ENCODE data around the gene SPAG6.

The SPAG6 gene

DNA sequence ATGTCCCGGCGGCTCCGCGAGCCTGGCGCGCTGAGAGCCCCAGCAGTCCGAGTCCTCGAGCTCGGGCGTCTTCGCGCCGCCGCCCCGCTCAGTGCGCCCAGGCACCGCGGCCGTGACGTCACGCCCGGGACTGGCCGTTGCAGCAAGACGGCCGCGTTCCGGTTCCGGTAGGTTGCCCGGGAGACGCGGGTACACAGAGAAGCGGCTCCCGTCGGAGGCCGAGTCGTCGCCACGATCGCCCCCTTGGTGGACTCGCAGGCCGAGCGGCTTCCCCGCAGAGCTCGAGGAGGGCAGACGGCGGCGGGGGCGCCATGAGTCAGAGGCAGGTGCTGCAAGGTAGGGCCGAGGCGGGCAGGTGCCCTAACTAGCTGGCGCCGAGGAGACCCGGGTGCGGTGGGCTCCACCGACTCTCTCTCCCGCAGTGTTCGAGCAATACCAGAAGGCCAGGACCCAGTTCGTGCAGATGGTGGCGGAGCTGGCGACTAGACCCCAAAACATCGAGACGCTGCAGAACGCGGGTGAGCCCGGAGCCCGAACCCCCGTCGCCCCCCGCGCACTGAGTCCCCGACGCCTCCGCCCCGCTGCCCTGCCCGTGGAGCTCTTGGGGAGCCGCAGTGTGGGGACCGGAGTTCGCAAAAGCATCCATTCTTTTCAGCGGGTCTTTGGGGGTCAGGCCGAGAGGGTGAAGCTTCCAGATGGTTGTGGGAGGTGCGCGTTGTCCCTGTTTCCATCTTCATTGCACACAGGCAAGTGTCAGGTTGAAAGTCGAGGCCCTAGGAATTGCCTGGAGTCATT, at the start of gene SPAG6:
Gene SPAG6 (plus strand): TSS at position 196 of the 795 bp plus-strand sequence. CDS start 116 bp downstream, at position 312.
- peaks cover 2% of the 10 kb centered on the region; the same call in 1 of the 2 replicates for H3K4me1 ChIP-seq (ENCODE audit: control insufficient read depth, insufficient read depth, low read length)
- H3K4me3 ChIP-seq (ENCODE audit: low read depth, low read length) = peak within 1 kb of the TSS; percentile 57
- peak within 1 kb of the TSS; percentile 32; the same call in 1 of the 2 replicates for H3K27ac ChIP-seq (ENCODE audit: extremely low read depth, low read depth, low read length)
- CTCF ChIA-PET = interaction anchor here (0.6 kb wide), 1 partner anchor 610 kb away, joined by 3 read pairs; no protein-coding TSS in a partner anchor
- no peaks in the 10 kb centered on the region for H3K36me3 ChIP-seq (ENCODE audit: control insufficient read depth in 2 of 2, insufficient read depth in 1 of 2, low read length in 2 of 2)
- POLR2A ChIA-PET = interaction anchor here (0.8 to 1.4 kb wide), 4 partner anchors 30 to 117 kb away, joined by 3 to 7 read pairs (median 3); partner anchors contain the start of gene COMMD3
- no peaks in the 10 kb centered on the region for H3K9me3 ChIP-seq (ENCODE audit: control insufficient read depth, insufficient read depth, low read depth, low read length)
- TF ChIP-seq, protein P1, sequence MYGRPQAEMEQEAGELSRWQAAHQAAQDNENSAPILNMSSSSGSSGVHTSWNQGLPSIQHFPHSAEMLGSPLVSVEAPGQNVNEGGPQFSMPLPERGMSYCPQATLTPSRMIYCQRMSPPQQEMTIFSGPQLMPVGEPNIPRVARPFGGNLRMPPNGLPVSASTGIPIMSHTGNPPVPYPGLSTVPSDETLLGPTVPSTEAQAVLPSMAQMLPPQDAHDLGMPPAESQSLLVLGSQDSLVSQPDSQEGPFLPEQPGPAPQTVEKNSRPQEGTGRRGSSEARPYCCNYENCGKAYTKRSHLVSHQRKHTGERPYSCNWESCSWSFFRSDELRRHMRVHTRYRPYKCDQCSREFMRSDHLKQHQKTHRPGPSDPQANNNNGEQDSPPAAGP (tag by site-specific recombination; IDR thresholded peaks at IDR 0.05) = no peak
- peak; percentile 31; the same call in 1 of the 2 replicates for TF ChIP-seq ZBTB17 (tag by site-specific recombination; IDR thresholded peaks at IDR 0.05)
- 0 out of 2 replicates have a peak, but pooled peaks have one; percentile 21 for TF ChIP-seq ZNF629 (tag by site-specific recombination; IDR thresholded peaks at IDR 0.05)
- 0 out of 2 replicates have a peak, but pooled peaks have one; percentile 29 for TF ChIP-seq ZBTB21 (tag by site-specific recombination; IDR thresholded peaks at IDR 0.05)
- TF ChIP-seq ZNF623 (tag by site-specific recombination; IDR thresholded peaks at IDR 0.05) = no peak
- TF ChIP-seq ZNF202 (tag by site-specific recombination; IDR thresholded peaks at IDR 0.05; ENCODE audit: borderline replicate concordance) = peak; percentile 89

GRCh38 chr10:22301193-22301592, 44.1 kb upstream of the SPAG6 start:
- H3K9me3 ChIP-seq (ENCODE audit: control insufficient read depth, insufficient read depth, low read depth, low read length) = no peaks in the 10 kb centered on the region
- no peaks in the 10 kb centered on the region for H3K4me1 ChIP-seq (ENCODE audit: control insufficient read depth, insufficient read depth, low read length)
- POLR2A ChIA-PET = no interaction called here
- TF ChIP-seq ZNF791 (tag by site-specific recombination; IDR thresholded peaks at IDR 0.05) = no peak
- TF ChIP-seq ZNF558 (tag by site-specific recombination; IDR thresholded peaks at IDR 0.05) = no peak
- no peak for TF ChIP-seq ZNF518A (tag by site-specific recombination; conservative IDR thresholded peaks at IDR 0.05; ENCODE audit: low read depth)
- TF ChIP-seq ZNF600 (tag by site-specific recombination; IDR thresholded peaks at IDR 0.05) = 0 out of 2 replicates have a peak, but pooled peaks have one; percentile 20
- TF ChIP-seq, protein P2, sequence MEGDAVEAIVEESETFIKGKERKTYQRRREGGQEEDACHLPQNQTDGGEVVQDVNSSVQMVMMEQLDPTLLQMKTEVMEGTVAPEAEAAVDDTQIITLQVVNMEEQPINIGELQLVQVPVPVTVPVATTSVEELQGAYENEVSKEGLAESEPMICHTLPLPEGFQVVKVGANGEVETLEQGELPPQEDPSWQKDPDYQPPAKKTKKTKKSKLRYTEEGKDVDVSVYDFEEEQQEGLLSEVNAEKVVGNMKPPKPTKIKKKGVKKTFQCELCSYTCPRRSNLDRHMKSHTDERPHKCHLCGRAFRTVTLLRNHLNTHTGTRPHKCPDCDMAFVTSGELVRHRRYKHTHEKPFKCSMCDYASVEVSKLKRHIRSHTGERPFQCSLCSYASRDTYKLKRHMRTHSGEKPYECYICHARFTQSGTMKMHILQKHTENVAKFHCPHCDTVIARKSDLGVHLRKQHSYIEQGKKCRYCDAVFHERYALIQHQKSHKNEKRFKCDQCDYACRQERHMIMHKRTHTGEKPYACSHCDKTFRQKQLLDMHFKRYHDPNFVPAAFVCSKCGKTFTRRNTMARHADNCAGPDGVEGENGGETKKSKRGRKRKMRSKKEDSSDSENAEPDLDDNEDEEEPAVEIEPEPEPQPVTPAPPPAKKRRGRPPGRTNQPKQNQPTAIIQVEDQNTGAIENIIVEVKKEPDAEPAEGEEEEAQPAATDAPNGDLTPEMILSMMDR (tag by site-specific recombination; IDR thresholded peaks at IDR 0.05) = 0 out of 2 replicates have a peak, but pooled peaks have one; percentile 23
- TF ChIP-seq ZFP41 (tag by site-specific recombination; IDR thresholded peaks at IDR 0.05; ENCODE audit: borderline replicate concordance) = no peak
- TF ChIP-seq ZNF48 (tag by site-specific recombination; IDR thresholded peaks at IDR 0.05) = no peak
- no peak for TF ChIP-seq ZNF423 (tag by site-specific recombination; IDR thresholded peaks at IDR 0.05)
- no peak for TF ChIP-seq ZFP69B (tag by site-specific recombination; IDR thresholded peaks at IDR 0.05)
- no peak for TF ChIP-seq SCRT2 (tag by site-specific recombination; IDR thresholded peaks at IDR 0.05)
- TF ChIP-seq MEIS1 (CRISPR knock-in tag; IDR thresholded peaks at IDR 0.05; ENCODE audit: borderline replicate concordance) = no peak
- no peaks in the 10 kb centered on the region for H3K36me3 ChIP-seq (ENCODE audit: control insufficient read depth in 2 of 2, insufficient read depth in 1 of 2, low read length in 2 of 2)
- H3K4me3 ChIP-seq (ENCODE audit: low read depth, low read length) = no peak overlapping the region
- CTCF ChIA-PET = no interaction called here
- no peak overlapping the region for H3K27ac ChIP-seq (ENCODE audit: extremely low read depth, low read depth, low read length)

All from HEK293 (cell line).